Thyroid gland (tissue), 4 donors: Measurements from ENCODE around the gene RPS26.

Experiments
- POLR2A ChIP-seq, 2 donors: fragments of 450-650 bp; IDR thresholded peaks; one replicate each; pipeline ENCODE4 v1.6.1; 2017; ENCODE audit warnings: antibody characterized with exemption in 2 of 2, mild to moderate bottlenecking in 2 of 2, moderate library complexity in 1 of 2
- TF ChIP-seq, protein P1 (sequence below), 6 experiments: fragments of 200-600 bp in 3 of 6; fragments of 450-650 bp in 3 of 6; sonication (generic) in 3 of 6; IDR thresholded peaks; one replicate each; pipeline ENCODE4 v1.5.1; 2016 to 2019; ENCODE audit warnings: antibody characterized with exemption in 6 of 6, mild to moderate bottlenecking in 2 of 6, inconsistent platforms in 1 of 6, moderate library complexity in 1 of 6

DNA sequence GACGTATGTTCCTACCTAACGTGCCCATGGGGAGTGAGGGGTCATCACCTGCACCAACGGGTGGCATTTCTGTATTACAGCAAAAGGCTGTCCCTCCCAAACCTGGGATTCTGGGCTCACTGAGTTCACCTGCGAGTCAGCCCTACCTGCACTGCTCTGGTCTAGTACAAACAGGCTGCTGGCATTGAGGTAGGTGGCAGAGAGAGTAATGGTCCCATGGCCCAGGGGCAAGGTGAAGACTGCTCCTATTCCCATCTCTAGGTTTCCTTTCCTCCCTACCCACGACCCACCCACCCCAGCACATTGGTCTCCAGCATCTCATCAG lies 44.2 kb upstream of the RPS26 start:
- TF ChIP-seq, protein P1, sequence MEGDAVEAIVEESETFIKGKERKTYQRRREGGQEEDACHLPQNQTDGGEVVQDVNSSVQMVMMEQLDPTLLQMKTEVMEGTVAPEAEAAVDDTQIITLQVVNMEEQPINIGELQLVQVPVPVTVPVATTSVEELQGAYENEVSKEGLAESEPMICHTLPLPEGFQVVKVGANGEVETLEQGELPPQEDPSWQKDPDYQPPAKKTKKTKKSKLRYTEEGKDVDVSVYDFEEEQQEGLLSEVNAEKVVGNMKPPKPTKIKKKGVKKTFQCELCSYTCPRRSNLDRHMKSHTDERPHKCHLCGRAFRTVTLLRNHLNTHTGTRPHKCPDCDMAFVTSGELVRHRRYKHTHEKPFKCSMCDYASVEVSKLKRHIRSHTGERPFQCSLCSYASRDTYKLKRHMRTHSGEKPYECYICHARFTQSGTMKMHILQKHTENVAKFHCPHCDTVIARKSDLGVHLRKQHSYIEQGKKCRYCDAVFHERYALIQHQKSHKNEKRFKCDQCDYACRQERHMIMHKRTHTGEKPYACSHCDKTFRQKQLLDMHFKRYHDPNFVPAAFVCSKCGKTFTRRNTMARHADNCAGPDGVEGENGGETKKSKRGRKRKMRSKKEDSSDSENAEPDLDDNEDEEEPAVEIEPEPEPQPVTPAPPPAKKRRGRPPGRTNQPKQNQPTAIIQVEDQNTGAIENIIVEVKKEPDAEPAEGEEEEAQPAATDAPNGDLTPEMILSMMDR (IDR thresholded peaks at IDR 0.05) = no peak
- TF ChIP-seq POLR2A (IDR thresholded peaks at IDR 0.05) = no peak
